OCI-LY7 (cell line): Measurements from ENCODE around the gene GNB4.

Source experiments
- CTCF ChIP-seq: fragments of 200-600 bp; sonication (generic); conservative IDR thresholded peaks from 2 replicates; pipeline ENCODE4 v1.5.1; 2014; ENCODE audit warnings: mild to moderate bottlenecking, antibody characterized with exemption, low read length, moderate library complexity, mixed read lengths
- EZH2phosphoT487 ChIP-seq: fragments of 200-600 bp; sonication (generic); IDR thresholded peaks from 2 replicates; pipeline ENCODE4 v1.6.1; 2018; ENCODE audit warnings: low read depth, borderline replicate concordance, mild to moderate bottlenecking, mixed run types, antibody characterized with exemption, low read length, moderate library complexity, mixed read lengths

- TF ChIP-seq CTCF = no peak
- no peak for TF ChIP-seq EZH2phosphoT487
Measured at GRCh38 chr3:179450261-179450701, 989 bp downstream of the GNB4 start.
